BE2C (cell line): Measurements from ENCODE around the gene MAST2.

ENCODE experiments used
- DNase-seq: peaks from one replicate; pipeline ENCODE4 v3.0.0-alpha.2; 2020
- H3K27me3 ChIP-seq: fragments of 250-450 bp; sonication (Bioruptor Pico); 2 replicates; pipeline ENCODE4 v1.5.1; 2020; ENCODE audit warnings: mild to moderate bottlenecking
- H3K36me3 ChIP-seq: fragments of 250-450 bp; sonication (Bioruptor Pico); 2 replicates; pipeline ENCODE4 v1.5.1; 2020; ENCODE audit warnings: mild to moderate bottlenecking
- H3K4me1 ChIP-seq: fragments of 250-450 bp; sonication (Bioruptor Pico); 2 replicates; pipeline ENCODE4 v1.5.1; 2020
- H3K4me3 ChIP-seq: 2 replicates; pipeline ENCODE4 v1.5.1; 2011; ENCODE audit warnings: low read depth, low read length
- H3K9me3 ChIP-seq: fragments of 250-450 bp; sonication (Bioruptor Pico); 2 replicates; pipeline ENCODE4 v1.5.1; 2020
- TF ChIP-seq, protein P1 (sequence below): IDR thresholded peaks from 2 replicates; pipeline ENCODE4 v1.5.1; 2012; ENCODE audit warnings: mild to moderate bottlenecking, low read depth, low read length

Gene MAST2

DNA sequence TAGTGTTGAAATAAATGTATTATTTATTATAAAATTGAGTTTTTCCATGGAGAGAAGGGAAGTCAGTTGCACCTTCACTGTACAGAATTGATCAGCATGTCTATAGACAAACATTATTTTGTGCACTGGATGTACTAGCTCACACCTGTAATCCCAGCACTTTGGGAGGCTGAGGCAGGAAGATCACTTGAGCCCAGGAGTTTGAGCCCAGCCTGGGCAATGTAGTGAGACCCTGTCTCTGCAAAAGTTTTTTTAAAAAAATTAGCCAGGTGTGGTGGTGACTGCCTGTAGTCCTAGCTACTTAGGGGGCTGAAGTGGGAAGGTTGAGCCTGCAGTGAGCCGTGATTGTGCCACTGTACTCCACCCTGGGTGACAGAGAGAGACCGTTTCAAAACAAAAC is 87.7 kb downstream of the MAST2 start:
- no peak overlapping the region for H3K4me3 ChIP-seq
- H3K9me3 ChIP-seq, result no peaks in the 10 kb centered on the region
- no peak for DNase-seq
- no peaks in the 10 kb centered on the region for H3K36me3 ChIP-seq
- no peaks in the 10 kb centered on the region for H3K4me1 ChIP-seq
- TF ChIP-seq, protein P1, sequence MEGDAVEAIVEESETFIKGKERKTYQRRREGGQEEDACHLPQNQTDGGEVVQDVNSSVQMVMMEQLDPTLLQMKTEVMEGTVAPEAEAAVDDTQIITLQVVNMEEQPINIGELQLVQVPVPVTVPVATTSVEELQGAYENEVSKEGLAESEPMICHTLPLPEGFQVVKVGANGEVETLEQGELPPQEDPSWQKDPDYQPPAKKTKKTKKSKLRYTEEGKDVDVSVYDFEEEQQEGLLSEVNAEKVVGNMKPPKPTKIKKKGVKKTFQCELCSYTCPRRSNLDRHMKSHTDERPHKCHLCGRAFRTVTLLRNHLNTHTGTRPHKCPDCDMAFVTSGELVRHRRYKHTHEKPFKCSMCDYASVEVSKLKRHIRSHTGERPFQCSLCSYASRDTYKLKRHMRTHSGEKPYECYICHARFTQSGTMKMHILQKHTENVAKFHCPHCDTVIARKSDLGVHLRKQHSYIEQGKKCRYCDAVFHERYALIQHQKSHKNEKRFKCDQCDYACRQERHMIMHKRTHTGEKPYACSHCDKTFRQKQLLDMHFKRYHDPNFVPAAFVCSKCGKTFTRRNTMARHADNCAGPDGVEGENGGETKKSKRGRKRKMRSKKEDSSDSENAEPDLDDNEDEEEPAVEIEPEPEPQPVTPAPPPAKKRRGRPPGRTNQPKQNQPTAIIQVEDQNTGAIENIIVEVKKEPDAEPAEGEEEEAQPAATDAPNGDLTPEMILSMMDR, result no peak
- no peaks in the 10 kb centered on the region for H3K27me3 ChIP-seq

DNA sequence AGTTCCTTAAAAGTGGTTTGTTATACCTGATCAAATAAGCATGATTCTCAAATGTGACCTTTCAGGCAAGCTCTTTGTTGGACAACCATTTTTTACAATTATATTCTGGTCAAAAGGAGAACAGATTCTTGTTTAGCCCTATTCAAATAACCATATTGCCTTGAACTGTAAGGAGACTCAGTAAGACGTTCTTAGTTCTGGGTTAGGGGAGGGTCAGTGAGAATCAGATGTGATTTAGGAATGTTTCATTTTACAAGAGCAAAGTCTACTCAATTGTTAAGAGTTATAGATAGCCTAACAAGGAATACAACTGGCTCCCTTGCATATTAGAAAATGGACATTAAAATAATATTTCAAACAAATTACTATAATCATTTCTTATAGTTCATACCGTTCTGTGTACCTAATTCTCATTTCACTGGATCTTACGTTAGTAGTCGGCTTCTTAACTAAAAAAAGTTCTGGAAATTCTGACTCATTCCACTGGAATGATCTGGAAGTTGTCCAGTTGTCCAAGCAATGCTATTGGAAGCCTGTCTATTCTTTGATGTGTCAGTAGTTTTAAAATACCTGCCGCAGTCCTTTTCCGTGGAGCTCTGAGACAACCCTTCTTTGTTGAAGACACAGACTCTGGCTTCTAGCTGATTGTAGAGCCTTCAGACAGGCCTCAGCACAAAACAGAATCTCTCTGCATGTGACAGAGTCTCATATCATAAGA is 88.8 kb downstream of the MAST2 start:
- no peak overlapping the region for H3K4me3 ChIP-seq
- TF ChIP-seq, protein P1, result no peak
- no peak for DNase-seq
- H3K27me3 ChIP-seq, result no peaks in the 10 kb centered on the region
- H3K9me3 ChIP-seq, result no peaks in the 10 kb centered on the region
- no peaks in the 10 kb centered on the region for H3K4me1 ChIP-seq
- H3K36me3 ChIP-seq, result no peaks in the 10 kb centered on the region

DNA sequence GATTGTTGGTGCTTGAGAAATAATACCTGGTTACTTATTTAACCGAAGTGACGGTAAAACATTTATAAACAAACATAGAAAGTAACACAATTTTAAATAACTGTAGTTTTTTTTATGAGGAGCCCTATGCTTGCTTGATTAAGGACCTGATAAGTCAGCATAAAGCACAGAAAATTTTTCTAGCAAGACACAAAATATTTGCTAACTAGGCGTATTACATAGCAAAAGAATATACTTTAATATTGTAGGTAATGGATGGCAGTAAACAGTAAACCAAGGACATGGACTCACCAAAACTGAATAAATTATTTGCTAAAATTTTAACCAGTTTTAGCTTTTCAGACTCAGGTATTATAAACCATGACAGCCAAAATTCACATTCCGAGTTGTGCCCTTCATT is 90.9 kb downstream of the MAST2 start:
- H3K9me3 ChIP-seq, result no peaks in the 10 kb centered on the region
- H3K4me3 ChIP-seq, result no peak overlapping the region
- no peak for DNase-seq
- TF ChIP-seq, protein P1, result no peak
- no peaks in the 10 kb centered on the region for H3K36me3 ChIP-seq
- H3K4me1 ChIP-seq, result no peaks in the 10 kb centered on the region
- no peaks in the 10 kb centered on the region for H3K27me3 ChIP-seq

DNA sequence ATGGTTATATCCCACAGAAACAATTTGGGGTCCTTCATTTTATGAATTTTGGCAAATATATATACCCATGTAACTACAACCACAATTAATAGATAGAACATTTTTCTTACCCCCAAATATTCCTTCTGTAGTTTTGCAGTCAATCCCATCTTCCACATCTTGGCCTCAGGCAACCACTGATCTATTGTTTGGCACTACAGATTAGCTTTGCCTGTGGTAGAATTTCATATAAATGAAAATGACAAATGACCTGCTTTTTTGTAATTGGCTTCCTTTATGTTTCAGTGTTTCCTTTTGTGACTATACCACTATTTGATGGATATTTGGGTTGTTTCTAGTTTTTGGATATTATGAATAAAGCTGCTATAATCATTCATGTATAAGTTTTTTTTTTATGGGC is 91.5 kb downstream of the MAST2 start:
- no peak overlapping the region for H3K4me3 ChIP-seq
- DNase-seq, result no peak
- TF ChIP-seq, protein P1, result no peak
- no peaks in the 10 kb centered on the region for H3K4me1 ChIP-seq
- H3K9me3 ChIP-seq, result no peaks in the 10 kb centered on the region
- no peaks in the 10 kb centered on the region for H3K36me3 ChIP-seq
- no peaks in the 10 kb centered on the region for H3K27me3 ChIP-seq

DNA sequence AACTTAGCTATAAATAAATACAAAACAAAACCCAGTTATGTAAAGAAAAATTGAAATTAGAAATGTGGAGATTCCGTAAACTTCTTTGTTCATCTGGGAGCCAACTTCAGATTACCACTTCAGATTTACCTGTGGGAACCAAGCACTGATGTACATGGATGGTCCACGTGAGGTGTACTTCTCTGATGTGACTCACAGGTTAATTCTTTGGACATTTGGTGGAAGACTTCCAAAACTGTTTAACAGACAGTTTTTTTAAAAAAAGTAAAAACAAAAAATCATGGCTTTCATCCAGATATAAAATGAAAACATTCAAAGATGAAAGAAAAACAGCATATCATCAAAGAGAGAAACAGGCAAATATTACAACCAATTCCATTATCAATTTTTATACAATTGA is 92.0 kb downstream of the MAST2 start:
- Histone ChIP-seq H3K4me3 (no peak overlapping the region), H3K36me3 (no peaks in the 10 kb centered on the region), H3K27me3 (no peaks in the 10 kb centered on the region), H3K9me3 (no peaks in the 10 kb centered on the region), H3K4me1 (no peaks in the 10 kb centered on the region)
- TF ChIP-seq, protein P1, result no peak
- DNase-seq, result no peak

DNA sequence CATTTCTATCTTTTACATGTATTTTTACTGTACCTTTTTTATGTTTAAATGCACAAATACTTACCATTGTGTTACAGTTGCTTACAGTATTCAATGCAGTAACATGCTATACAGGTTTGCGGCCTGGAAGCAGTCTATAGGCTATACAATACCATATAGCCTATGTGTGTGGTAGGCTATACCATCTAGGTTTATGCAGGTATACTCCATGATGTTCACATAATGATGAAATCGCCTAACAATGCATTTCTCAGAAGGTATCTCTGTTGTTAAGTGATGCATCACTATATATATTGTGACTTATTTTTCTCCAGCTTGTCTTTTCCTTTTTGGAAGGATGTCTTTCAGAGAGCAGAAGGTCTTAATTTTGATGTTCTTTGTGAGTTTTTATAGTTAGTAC is 103.5 kb downstream of the MAST2 start:
- H3K36me3 ChIP-seq, result no peaks in the 10 kb centered on the region
- no peaks in the 10 kb centered on the region for H3K9me3 ChIP-seq
- TF ChIP-seq, protein P1, result no peak
- H3K4me3 ChIP-seq, result no peak overlapping the region
- H3K27me3 ChIP-seq, result no peaks in the 10 kb centered on the region
- H3K4me1 ChIP-seq, result no peaks in the 10 kb centered on the region
- DNase-seq, result no peak
